Mesenteric fat pad (tissue), 1 donor: ENCODE data around the gene MSMP. TPM values are rescaled to one million over a fixed set of nuclear protein-coding genes. Genes with fewer than 3 reads are reported as not detected.

Source experiments
- DNase-seq: peaks from one replicate; pipeline ENCODE4 v3.0.0-alpha.2; 2020; ENCODE audit warnings: low spot score
- total RNA-seq: library from RNA; stranded (reverse); fragmentation: NEBNext Ultra II Directional; extraction: Animal tissue kit (Norgen Biotek cat#: 25700); gene quantifications from one replicate; pipeline ENCODE4 v1.2.1, GENCODE V29; 2021
- donor health status: DM: yes; HTN: yes; CAD: no.

Gene MSMP
- total RNA-seq, 1 donor from 2014 or later, result not detected

- DNase-seq, result no peak
These were observed 10.1 kb downstream of the MSMP start for GRCh38 chr9:35743880-35744518.

- no peak for DNase-seq
These were observed 10.6 kb downstream of the MSMP start for GRCh38 chr9:35743452-35743851.

- DNase-seq, result no peak
These were observed 12.3 kb downstream of the MSMP start for GRCh38 chr9:35741740-35742139.

GRCh38 chr9:35740243-35740642, 13.8 kb downstream of the MSMP start:
- no peak for DNase-seq

- DNase-seq, result no peak
These were observed 15.2 kb downstream of the MSMP start for GRCh38 chr9:35738924-35739323.

GRCh38 chr9:35738186-35738585, 15.9 kb downstream of the MSMP start:
- no peak for DNase-seq

- DNase-seq, result no peak
These were observed 16.9 kb downstream of the MSMP start for GRCh38 chr9:35737143-35737542.

GRCh38 chr9:35736201-35736633, 17.9 kb downstream of the MSMP start:
- no peak for DNase-seq

- DNase-seq, result no peak
These were observed 20.0 kb downstream of the MSMP start for GRCh38 chr9:35734096-35734495.

- DNase-seq, result no peak
These were observed 21.1 kb downstream of the MSMP start for GRCh38 chr9:35732800-35733541.

- DNase-seq, result peak; percentile 99
These were observed 21.8 kb downstream of the MSMP start, which contains the start of the genes CREB3 and TLN1 for GRCh38 chr9:35732185-35732799. CREB3 (plus strand) TSS chr9:35732666; CDS start chr9:35732773, 107 bp downstream. TLN1 (minus strand) TSS chr9:35732195; CDS start chr9:35725694, 6,501 bp downstream.

- no peak for DNase-seq
These were observed 22.5 kb downstream of the MSMP start for GRCh38 chr9:35731415-35732184.

- no peak for DNase-seq
These were observed 23.6 kb downstream of the MSMP start for GRCh38 chr9:35730486-35730854.

GRCh38 chr9:35729700-35730485, 24.2 kb downstream of the MSMP start:
- DNase-seq, result no peak

GRCh38 chr9:35729101-35729500, 25.0 kb downstream of the MSMP start:
- no peak for DNase-seq

GRCh38 chr9:35728041-35728971, 25.8 kb downstream of the MSMP start:
- DNase-seq, result no peak

GRCh38 chr9:35727676-35728040, 26.4 kb downstream of the MSMP start:
- no peak for DNase-seq

- DNase-seq, result no peak
These were observed 27.1 kb downstream of the MSMP start for GRCh38 chr9:35726931-35727330.

- peak; percentile 41 for DNase-seq
These were observed 28.7 kb downstream of the MSMP start for GRCh38 chr9:35725362-35725761.

GRCh38 chr9:35723908-35724307, 30.2 kb downstream of the MSMP start:
- DNase-seq, result peak; percentile 79
